ENCODE results near the gene PIK3R2. TPM values are rescaled to one million over a fixed set of nuclear protein-coding genes. Genes with fewer than 3 reads are reported as not detected.

The PIK3R2 gene
- total and polyA plus RNA-seq, 2 of the 13 experiments (the other 11 are each of a cell fraction or from before 2014, with no cell fraction given), result 18.6 to 25.3 TPM

DNA sequence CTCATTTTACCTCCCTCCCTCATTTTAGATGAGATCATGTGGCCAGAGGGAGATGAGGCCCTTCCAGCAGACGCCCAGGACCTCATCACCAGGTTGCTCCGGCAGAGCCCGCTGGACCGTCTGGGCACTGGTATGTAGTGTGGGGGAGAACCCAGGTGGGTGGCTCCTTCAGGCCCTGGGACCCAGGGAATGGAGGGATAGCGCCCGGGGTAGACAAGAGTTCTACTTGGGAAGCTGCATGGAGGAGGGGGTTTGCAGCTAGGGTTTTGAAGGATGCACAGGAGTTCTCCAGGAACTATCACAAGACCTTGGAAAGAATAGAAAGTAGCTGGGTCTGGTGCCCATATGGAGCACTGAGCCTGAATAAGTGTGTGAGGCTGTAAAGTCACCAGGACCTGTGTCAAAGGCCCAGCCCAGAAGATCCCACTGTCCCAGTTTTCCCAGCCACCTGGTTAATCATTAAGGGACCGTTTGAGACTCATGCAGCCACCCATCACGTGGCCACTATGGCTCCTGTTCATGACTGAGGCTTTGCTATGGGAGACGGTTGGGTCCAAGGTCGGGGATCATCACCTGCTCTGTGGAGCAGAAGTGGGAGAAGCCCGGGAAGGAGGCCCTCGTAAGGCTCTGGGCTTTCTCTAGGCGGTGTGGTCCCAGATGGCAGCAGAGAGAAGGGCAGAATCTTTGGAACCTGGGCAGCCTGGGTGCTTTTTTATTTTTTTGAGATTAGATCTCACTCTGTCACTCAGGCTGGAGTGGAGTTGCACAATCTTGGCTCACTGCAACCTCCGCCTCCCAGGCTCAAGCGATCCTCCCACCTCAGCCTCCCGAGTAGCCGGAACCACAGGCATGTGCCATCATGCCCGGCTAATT, 17.0 kb upstream of the PIK3R2 start (continued):
- TF ChIP-seq HDAC2 (CRISPR knock-in tag; IDR thresholded peaks at IDR 0.05), result peak; percentile 60
- no peak for TF ChIP-seq ZNF383 (CRISPR knock-in tag; IDR thresholded peaks at IDR 0.05; ENCODE audit: borderline replicate concordance)
- no peak for TF ChIP-seq RBM22 (optimal IDR thresholded peaks at IDR 0.05; ENCODE audit: low read length)
- TF ChIP-seq ELF3 (CRISPR knock-in tag; IDR thresholded peaks at IDR 0.05), result no peak
- TF ChIP-seq, protein P1, sequence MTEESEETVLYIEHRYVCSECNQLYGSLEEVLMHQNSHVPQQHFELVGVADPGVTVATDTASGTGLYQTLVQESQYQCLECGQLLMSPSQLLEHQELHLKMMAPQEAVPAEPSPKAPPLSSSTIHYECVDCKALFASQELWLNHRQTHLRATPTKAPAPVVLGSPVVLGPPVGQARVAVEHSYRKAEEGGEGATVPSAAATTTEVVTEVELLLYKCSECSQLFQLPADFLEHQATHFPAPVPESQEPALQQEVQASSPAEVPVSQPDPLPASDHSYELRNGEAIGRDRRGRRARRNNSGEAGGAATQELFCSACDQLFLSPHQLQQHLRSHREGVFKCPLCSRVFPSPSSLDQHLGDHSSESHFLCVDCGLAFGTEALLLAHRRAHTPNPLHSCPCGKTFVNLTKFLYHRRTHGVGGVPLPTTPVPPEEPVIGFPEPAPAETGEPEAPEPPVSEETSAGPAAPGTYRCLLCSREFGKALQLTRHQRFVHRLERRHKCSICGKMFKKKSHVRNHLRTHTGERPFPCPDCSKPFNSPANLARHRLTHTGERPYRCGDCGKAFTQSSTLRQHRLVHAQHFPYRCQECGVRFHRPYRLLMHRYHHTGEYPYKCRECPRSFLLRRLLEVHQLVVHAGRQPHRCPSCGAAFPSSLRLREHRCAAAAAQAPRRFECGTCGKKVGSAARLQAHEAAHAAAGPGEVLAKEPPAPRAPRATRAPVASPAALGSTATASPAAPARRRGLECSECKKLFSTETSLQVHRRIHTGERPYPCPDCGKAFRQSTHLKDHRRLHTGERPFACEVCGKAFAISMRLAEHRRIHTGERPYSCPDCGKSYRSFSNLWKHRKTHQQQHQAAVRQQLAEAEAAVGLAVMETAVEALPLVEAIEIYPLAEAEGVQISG (CRISPR knock-in tag; IDR thresholded peaks at IDR 0.05), result peak; percentile 69; the same call in 1 of the 2 replicates
- TF ChIP-seq, protein P2, sequence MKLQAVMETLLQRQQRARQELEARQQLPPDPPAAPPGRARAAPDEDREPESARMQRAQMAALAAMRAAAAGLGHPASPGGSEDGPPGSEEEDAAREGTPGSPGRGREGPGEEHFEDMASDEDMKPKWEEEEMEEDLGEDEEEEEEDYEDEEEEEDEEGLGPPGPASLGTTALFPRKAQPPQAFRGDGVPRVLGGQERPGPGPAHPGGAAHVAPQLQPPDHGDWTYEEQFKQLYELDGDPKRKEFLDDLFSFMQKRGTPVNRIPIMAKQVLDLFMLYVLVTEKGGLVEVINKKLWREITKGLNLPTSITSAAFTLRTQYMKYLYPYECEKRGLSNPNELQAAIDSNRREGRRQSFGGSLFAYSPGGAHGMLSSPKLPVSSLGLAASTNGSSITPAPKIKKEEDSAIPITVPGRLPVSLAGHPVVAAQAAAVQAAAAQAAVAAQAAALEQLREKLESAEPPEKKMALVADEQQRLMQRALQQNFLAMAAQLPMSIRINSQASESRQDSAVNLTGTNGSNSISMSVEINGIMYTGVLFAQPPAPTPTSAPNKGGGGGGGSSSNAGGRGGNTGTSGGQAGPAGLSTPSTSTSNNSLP (IDR thresholded peaks at IDR 0.05; ENCODE audit: low read depth, low read length), result no peak
- no peak for TF ChIP-seq ZNF646 (CRISPR knock-in tag; IDR thresholded peaks at IDR 0.05)
- TF ChIP-seq ATRX (CRISPR knock-in tag; IDR thresholded peaks at IDR 0.05; ENCODE audit: borderline replicate concordance), result no peak
- TF ChIP-seq ZNF138 (CRISPR knock-in tag; IDR thresholded peaks at IDR 0.05; ENCODE audit: low read depth), result no peak
- peak; percentile 31 for TF ChIP-seq GABPB1 (CRISPR knock-in tag; IDR thresholded peaks at IDR 0.05)
- TF ChIP-seq MYC (CRISPR knock-in tag; IDR thresholded peaks at IDR 0.05; ENCODE audit: borderline replicate concordance), result peak; percentile 86
- TF ChIP-seq ZZZ3 (CRISPR knock-in tag; IDR thresholded peaks at IDR 0.05; ENCODE audit: borderline replicate concordance), result no peak
- no peak for TF ChIP-seq ZNF558 (CRISPR knock-in tag; IDR thresholded peaks at IDR 0.05; ENCODE audit: borderline replicate concordance)
- TF ChIP-seq REL (CRISPR knock-in tag; conservative IDR thresholded peaks at IDR 0.05), result no peak
- TF ChIP-seq ZNF577 (CRISPR knock-in tag; IDR thresholded peaks at IDR 0.05; ENCODE audit: borderline replicate concordance, low read depth), result no peak
- TF ChIP-seq ZNF260 (CRISPR knock-in tag; IDR thresholded peaks at IDR 0.05; ENCODE audit: borderline replicate concordance, low read depth), result no peak
- TF ChIP-seq ZNF850 (CRISPR knock-in tag; conservative IDR thresholded peaks at IDR 0.05), result no peak
- no peak; the same call in 1 of the 2 replicates for TF ChIP-seq ZNF12 (CRISPR knock-in tag; IDR thresholded peaks at IDR 0.05)
